SJSA1 (cell line): ENCODE data around the gene TMOD3. TPM values are rescaled to one million over a fixed set of nuclear protein-coding genes. Genes with fewer than 3 reads are reported as not detected.

Source experiments
- DNase-seq, 2 experiments: peaks; one replicate each; pipeline ENCODE4 v3.0.0-alpha.2; 2015 to 2020; ENCODE audit warnings: low spot score in 2 of 2, low read depth in 1 of 2
- H3K27ac ChIP-seq: fragments of 250-450 bp; sonication (Bioruptor Pico); 2 replicates; pipeline ENCODE4 v1.5.1; 2020; ENCODE audit warnings: mild to moderate bottlenecking, moderate library complexity
- H3K27me3 ChIP-seq: fragments of 250-450 bp; sonication (Bioruptor Pico); replicated peaks from 2 replicates; pipeline ENCODE4 v1.5.1; 2020; ENCODE audit warnings: mild to moderate bottlenecking, moderate library complexity
- H3K36me3 ChIP-seq: fragments of 250-450 bp; sonication (Bioruptor Pico); 2 replicates; pipeline ENCODE4 v1.5.1; 2020; ENCODE audit warnings: mild to moderate bottlenecking
- H3K4me1 ChIP-seq: fragments of 250-450 bp; sonication (Bioruptor Pico); replicated peaks from 2 replicates; pipeline ENCODE4 v1.6.1; 2021; ENCODE audit warnings: mild to moderate bottlenecking
- H3K4me3 ChIP-seq: fragments of 250-450 bp; sonication (Bioruptor Pico); 2 replicates; pipeline ENCODE4 v1.5.1; 2020; ENCODE audit warnings: mild to moderate bottlenecking
- H3K9me3 ChIP-seq: fragments of 250-450 bp; sonication (Bioruptor Pico); replicated peaks from 2 replicates; pipeline ENCODE4 v1.5.1; 2020; ENCODE audit warnings: mild to moderate bottlenecking
- total RNA-seq: library from RNA; depleted of rRNA; stranded (reverse); fragments of >200 nt; shearing (Covaris generic); gene quantifications from 2 replicates; pipeline ENCODE4 v1.2.3, GENCODE V29; 2014

The TMOD3 gene
- total RNA-seq, 1 experiment from 2014 or later: 71.4 TPM

- DNase-seq: no peak
- Histone ChIP-seq H3K27ac (no peak overlapping the region), H3K4me3 (no peak overlapping the region), H3K27me3 (no peaks in the 10 kb centered on the region), H3K9me3 (no peaks in the 10 kb centered on the region), H3K4me1 (no peaks in the 10 kb centered on the region), H3K36me3 (no peaks in the 10 kb centered on the region)
These were observed 25.5 kb upstream of the TMOD3 start for GRCh38 chr15:51803965-51804364.

- Histone ChIP-seq H3K4me3 (no peak overlapping the region), H3K27ac (no peak overlapping the region), H3K27me3 (no peaks in the 10 kb centered on the region), H3K4me1 (no peaks in the 10 kb centered on the region), H3K36me3 (no peaks in the 10 kb centered on the region), H3K9me3 (no peaks in the 10 kb centered on the region)
- DNase-seq: no peak
These were observed 23.3 kb upstream of the TMOD3 start for GRCh38 chr15:51806123-51806522.

- no peak overlapping the region for H3K27ac ChIP-seq
- H3K4me1 ChIP-seq: no peaks in the 10 kb centered on the region
- no peak for DNase-seq
- no peaks in the 10 kb centered on the region for H3K27me3 ChIP-seq
- H3K4me3 ChIP-seq: no peak overlapping the region
- H3K36me3 ChIP-seq: no peaks in the 10 kb centered on the region
- H3K9me3 ChIP-seq: no peaks in the 10 kb centered on the region
These were observed 20.0 kb upstream of the TMOD3 start for GRCh38 chr15:51809457-51809856.

GRCh38 chr15:51812598-51812997, 16.9 kb upstream of the TMOD3 start:
- Histone ChIP-seq H3K27me3 (no peaks in the 10 kb centered on the region), H3K9me3 (no peaks in the 10 kb centered on the region), H3K36me3 (no peaks in the 10 kb centered on the region), H3K4me1 (no peaks in the 10 kb centered on the region), H3K4me3 (no peak overlapping the region), H3K27ac (no peak overlapping the region)
- DNase-seq: no peak

GRCh38 chr15:51814606-51815005, 14.8 kb upstream of the TMOD3 start:
- H3K27me3 ChIP-seq: no peaks in the 10 kb centered on the region; the same call in 1 of the 2 replicates
- H3K4me1 ChIP-seq: no peaks in the 10 kb centered on the region
- H3K4me3 ChIP-seq: no peak overlapping the region
- no peaks in the 10 kb centered on the region for H3K36me3 ChIP-seq
- no peaks in the 10 kb centered on the region for H3K9me3 ChIP-seq
- no peak for DNase-seq
- H3K27ac ChIP-seq: no peak overlapping the region

- no peak for DNase-seq
- no peaks in the 10 kb centered on the region; the same call in 1 of the 2 replicates for H3K27me3 ChIP-seq
- H3K9me3 ChIP-seq: peaks cover 6% of the 10 kb centered on the region
- no peak overlapping the region for H3K27ac ChIP-seq
- H3K4me1 ChIP-seq: no peaks in the 10 kb centered on the region
- no peaks in the 10 kb centered on the region for H3K36me3 ChIP-seq
- no peak overlapping the region for H3K4me3 ChIP-seq
These were observed 12.8 kb upstream of the TMOD3 start for GRCh38 chr15:51816611-51817010.

GRCh38 chr15:51818150-51818549, 11.3 kb upstream of the TMOD3 start:
- Histone ChIP-seq H3K9me3 (peaks cover 7% of the 10 kb centered on the region), H3K27ac (no peak overlapping the region), H3K27me3 (no peaks in the 10 kb centered on the region; the same call in 1 of the 2 replicates), H3K36me3 (no peaks in the 10 kb centered on the region), H3K4me3 (no peak overlapping the region), H3K4me1 (no peaks in the 10 kb centered on the region)
- DNase-seq: no peak

GRCh38 chr15:51825698-51826097, 3.8 kb upstream of the TMOD3 start:
- Histone ChIP-seq H3K4me3 (no peak overlapping the region), H3K27me3 (no peaks in the 10 kb centered on the region), H3K36me3 (peaks cover 7% of the 10 kb centered on the region), H3K4me1 (peaks cover 15% of the 10 kb centered on the region), H3K9me3 (peaks cover 7% of the 10 kb centered on the region), H3K27ac (no peak overlapping the region)
- no peak for DNase-seq

GRCh38 chr15:51828621-51829375, 655 bp upstream of the TMOD3 start:
- Histone ChIP-seq H3K27me3 (no peaks in the 10 kb centered on the region), H3K9me3 (no peaks in the 10 kb centered on the region), H3K4me1 (peaks cover 30% of the 10 kb centered on the region), H3K36me3 (peaks cover 10% of the 10 kb centered on the region), H3K4me3 (peak overlapping the region; percentile 92; the same call in 1 of the 2 replicates), H3K27ac (peak overlapping the region; percentile 82)
- DNase-seq: peak in 1 of 2 experiments; percentile 23

- Histone ChIP-seq H3K27ac (peak overlapping the region; percentile 82), H3K4me3 (peak overlapping the region; percentile 92), H3K4me1 (peaks cover 39% of the 10 kb centered on the region), H3K27me3 (no peaks in the 10 kb centered on the region), H3K36me3 (peaks cover 17% of the 10 kb centered on the region), H3K9me3 (no peaks in the 10 kb centered on the region)
- DNase-seq: no peak
These were observed 888 bp downstream of the TMOD3 start for GRCh38 chr15:51830276-51830806.

GRCh38 chr15:51833772-51834171, 4.3 kb downstream of the TMOD3 start:
- H3K27ac ChIP-seq: no peak overlapping the region
- no peak for DNase-seq
- peaks cover 21% of the 10 kb centered on the region for H3K36me3 ChIP-seq
- peaks cover 58% of the 10 kb centered on the region for H3K4me1 ChIP-seq
- H3K27me3 ChIP-seq: no peaks in the 10 kb centered on the region
- H3K9me3 ChIP-seq: no peaks in the 10 kb centered on the region
- no peak overlapping the region for H3K4me3 ChIP-seq

- peaks cover 11% of the 10 kb centered on the region; the same call in 1 of the 2 replicates for H3K36me3 ChIP-seq
- H3K4me3 ChIP-seq: peak overlapping the region; percentile 13
- H3K27me3 ChIP-seq: no peaks in the 10 kb centered on the region
- H3K9me3 ChIP-seq: no peaks in the 10 kb centered on the region
- H3K27ac ChIP-seq: peak overlapping the region; percentile 76
- peaks cover 53% of the 10 kb centered on the region for H3K4me1 ChIP-seq
- peak; percentile 77 to 85 for DNase-seq
These were observed 8.4 kb downstream of the TMOD3 start for GRCh38 chr15:51837792-51838251.

GRCh38 chr15:51838270-51838669, 8.8 kb downstream of the TMOD3 start:
- H3K27ac ChIP-seq: peak overlapping the region; percentile 76
- H3K4me1 ChIP-seq: peaks cover 57% of the 10 kb centered on the region
- no peaks in the 10 kb centered on the region for H3K27me3 ChIP-seq
- peaks cover 11% of the 10 kb centered on the region; the same call in 1 of the 2 replicates for H3K36me3 ChIP-seq
- DNase-seq: no peak
- H3K9me3 ChIP-seq: no peaks in the 10 kb centered on the region
- H3K4me3 ChIP-seq: no peak overlapping the region

- no peak for DNase-seq
- Histone ChIP-seq H3K27me3 (no peaks in the 10 kb centered on the region), H3K27ac (no peak overlapping the region), H3K4me1 (peaks cover 66% of the 10 kb centered on the region), H3K9me3 (no peaks in the 10 kb centered on the region), H3K36me3 (0 out of 2 replicates have a peak, but pooled peaks cover 3% of the 10 kb centered on the region), H3K4me3 (no peak overlapping the region)
These were observed 11.2 kb downstream of the TMOD3 start for GRCh38 chr15:51840692-51841091.
